Activated CD4-positive, alpha-beta memory T cell treated with anti-CD3 and anti-CD28 coated beads for 36 hours (primary cell): Measurements from ENCODE around the gene ZBP1. TPM values are rescaled to one million over a fixed set of nuclear protein-coding genes. Genes with fewer than 3 reads are reported as not detected.

Source experiments
- CTCF ChIA-PET: fragments of 350-600 bp; sonication (Branson Sonifier 250); formaldehyde crosslinking; loops from one replicate; lab custom pipeline; 2021; ENCODE audit warnings: antibody characterized with exemption, inconsistent platforms; lab: Charles Lee
- POLR2A ChIA-PET: fragments of 350-600 bp; sonication (Branson Sonifier 250); formaldehyde crosslinking; loops from one replicate; lab custom pipeline; 2021; ENCODE audit warnings: antibody characterized with exemption; lab: Charles Lee
- DNase-seq: peaks from one replicate; pipeline ENCODE4 v3.0.0-alpha.2; 2020
- H3K27ac Mint-ChIP-seq: one replicate; pipeline ENCODE4 v1.8.0; 2021; ENCODE audit warnings: mixed read lengths
- H3K27me3 Mint-ChIP-seq: one replicate; pipeline ENCODE4 v1.8.0; 2021; ENCODE audit warnings: mixed read lengths
- H3K36me3 Mint-ChIP-seq: one replicate; pipeline ENCODE4 v1.8.0; 2021; ENCODE audit warnings: mixed read lengths
- H3K4me1 Mint-ChIP-seq: one replicate; pipeline ENCODE4 v1.8.0; 2021; ENCODE audit warnings: low read depth, mixed read lengths
- H3K4me3 Mint-ChIP-seq: one replicate; pipeline ENCODE4 v1.8.0; 2021; ENCODE audit warnings: mild to moderate bottlenecking, mixed read lengths
- H3K9me3 Mint-ChIP-seq: one replicate; pipeline ENCODE4 v1.8.0; 2021; ENCODE audit warnings: mixed read lengths
- intact Hi-C: fragments of 100-400 bp; cut with micrococcal nuclease; formaldehyde crosslinking; loops from one replicate; pipeline ENCODE4 v1.15.1; 2023
- total RNA-seq, 2 experiments: library from RNA; stranded (reverse); gene quantifications; one replicate each; pipeline ENCODE4 v1.2.3, GENCODE V29; 2021

The ZBP1 gene
- total RNA-seq, 2 experiments from 2014 or later: 0.73 to 1.1 TPM

- intact Hi-C loops: no loop called here
- no peak overlapping the region for H3K4me3 Mint-ChIP-seq
- no peaks in the 10 kb centered on the region for H3K9me3 Mint-ChIP-seq
- no peaks in the 10 kb centered on the region for H3K4me1 Mint-ChIP-seq
- H3K27ac Mint-ChIP-seq: no peak overlapping the region
- H3K27me3 Mint-ChIP-seq: peaks cover 45% of the 10 kb centered on the region
- no peak for DNase-seq
- ChIA-PET POLR2A (no interaction called here), CTCF (no interaction called here)
- H3K36me3 Mint-ChIP-seq: no peaks in the 10 kb centered on the region
Measured at GRCh38 chr20:57578476-57579165, 41.6 kb downstream of the ZBP1 start.

GRCh38 chr20:57577679-57578475, 42.3 kb downstream of the ZBP1 start:
- Mint-ChIP-seq H3K4me3 (no peak overlapping the region), H3K36me3 (no peaks in the 10 kb centered on the region), H3K9me3 (no peaks in the 10 kb centered on the region), H3K27ac (no peak overlapping the region), H3K27me3 (peaks cover 43% of the 10 kb centered on the region), H3K4me1 (no peaks in the 10 kb centered on the region)
- ChIA-PET POLR2A (no interaction called here), CTCF (no interaction called here)
- intact Hi-C loops: no loop called here
- no peak for DNase-seq

- no peaks in the 10 kb centered on the region for H3K4me1 Mint-ChIP-seq
- CTCF ChIA-PET: interaction anchor here (1.6 kb wide), 1 partner anchor 78 kb away, joined by 3 read pairs; no protein-coding TSS in a partner anchor
- no peak overlapping the region for H3K4me3 Mint-ChIP-seq
- POLR2A ChIA-PET: no interaction called here
- no peak overlapping the region for H3K27ac Mint-ChIP-seq
- H3K9me3 Mint-ChIP-seq: no peaks in the 10 kb centered on the region
- no peak for DNase-seq
- H3K36me3 Mint-ChIP-seq: no peaks in the 10 kb centered on the region
- H3K27me3 Mint-ChIP-seq: peaks cover 41% of the 10 kb centered on the region
- intact Hi-C loops: no loop called here
Measured at GRCh38 chr20:57576617-57577550, 43.3 kb downstream of the ZBP1 start.

GRCh38 chr20:57576002-57576401, 44.2 kb downstream of the ZBP1 start:
- DNase-seq: no peak
- intact Hi-C loops: no loop called here
- Mint-ChIP-seq H3K9me3 (no peaks in the 10 kb centered on the region), H3K36me3 (no peaks in the 10 kb centered on the region), H3K4me3 (no peak overlapping the region), H3K4me1 (no peaks in the 10 kb centered on the region), H3K27ac (no peak overlapping the region), H3K27me3 (peaks cover 35% of the 10 kb centered on the region)
- CTCF ChIA-PET: interaction anchor here (1.6 kb wide), 1 partner anchor 77 kb away, joined by 3 read pairs; no protein-coding TSS in a partner anchor
- POLR2A ChIA-PET: no interaction called here

- Mint-ChIP-seq H3K27me3 (peaks cover 28% of the 10 kb centered on the region), H3K4me3 (no peak overlapping the region), H3K36me3 (no peaks in the 10 kb centered on the region), H3K9me3 (no peaks in the 10 kb centered on the region), H3K4me1 (no peaks in the 10 kb centered on the region), H3K27ac (no peak overlapping the region)
- intact Hi-C loops: no loop called here
- POLR2A ChIA-PET: no interaction called here
- DNase-seq: no peak
- CTCF ChIA-PET: no interaction called here
Measured at GRCh38 chr20:57574954-57575353, 45.3 kb downstream of the ZBP1 start.

- no peaks in the 10 kb centered on the region for H3K9me3 Mint-ChIP-seq
- peaks cover 25% of the 10 kb centered on the region for H3K27me3 Mint-ChIP-seq
- H3K36me3 Mint-ChIP-seq: no peaks in the 10 kb centered on the region
- DNase-seq: peak; percentile 20
- intact Hi-C loops: no loop called here
- H3K4me1 Mint-ChIP-seq: no peaks in the 10 kb centered on the region
- CTCF ChIA-PET: interaction anchor here (0.9 to 1.8 kb wide), 2 partner anchors 9 to 22 kb away, joined by 3 to 7 read pairs; no protein-coding TSS in a partner anchor
- no peak overlapping the region for H3K27ac Mint-ChIP-seq
- POLR2A ChIA-PET: no interaction called here
- H3K4me3 Mint-ChIP-seq: no peak overlapping the region
Measured at GRCh38 chr20:57573894-57574293, 46.3 kb downstream of the ZBP1 start.

- Mint-ChIP-seq H3K27me3 (peaks cover 27% of the 10 kb centered on the region), H3K27ac (no peak overlapping the region), H3K4me3 (no peak overlapping the region), H3K9me3 (no peaks in the 10 kb centered on the region), H3K36me3 (no peaks in the 10 kb centered on the region), H3K4me1 (no peaks in the 10 kb centered on the region)
- intact Hi-C loops: no loop called here
- DNase-seq: no peak
- ChIA-PET POLR2A (no interaction called here), CTCF (interaction anchor here (0.9 to 1.8 kb wide), 2 partner anchors 10 to 22 kb away, joined by 3 to 7 read pairs; no protein-coding TSS in a partner anchor)
Measured at GRCh38 chr20:57573242-57573641, 47.0 kb downstream of the ZBP1 start.

- POLR2A ChIA-PET: no interaction called here
Measured at GRCh38 chr20:57571782-57572416, 48.3 kb downstream of the ZBP1 start.

GRCh38 chr20:57570920-57571319, 49.3 kb downstream of the ZBP1 start:
- Mint-ChIP-seq H3K27ac (no peak overlapping the region), H3K9me3 (no peaks in the 10 kb centered on the region), H3K4me3 (no peak overlapping the region), H3K36me3 (no peaks in the 10 kb centered on the region), H3K4me1 (no peaks in the 10 kb centered on the region), H3K27me3 (peaks cover 29% of the 10 kb centered on the region)
- CTCF ChIA-PET: interaction anchor here (0.9 kb wide), 1 partner anchor 24 kb away, joined by 3 read pairs; no protein-coding TSS in a partner anchor
- no peak for DNase-seq
- POLR2A ChIA-PET: no interaction called here
- intact Hi-C loops: no loop called here

More at GRCh38 chr20:57571782-57572416, 48.3 kb downstream of the ZBP1 start:
- CTCF ChIA-PET: interaction anchor here (1.8 kb wide), 1 partner anchor 11 kb away, joined by 7 read pairs; no protein-coding TSS in a partner anchor
- peaks cover 29% of the 10 kb centered on the region for H3K27me3 Mint-ChIP-seq
- H3K4me3 Mint-ChIP-seq: no peak overlapping the region
- H3K36me3 Mint-ChIP-seq: no peaks in the 10 kb centered on the region
- intact Hi-C loops: no loop called here
- no peaks in the 10 kb centered on the region for H3K4me1 Mint-ChIP-seq
- H3K27ac Mint-ChIP-seq: no peak overlapping the region
- DNase-seq: no peak
- no peaks in the 10 kb centered on the region for H3K9me3 Mint-ChIP-seq

- Mint-ChIP-seq H3K4me3 (no peak overlapping the region), H3K36me3 (no peaks in the 10 kb centered on the region), H3K27ac (no peak overlapping the region), H3K4me1 (no peaks in the 10 kb centered on the region), H3K9me3 (no peaks in the 10 kb centered on the region), H3K27me3 (peaks cover 29% of the 10 kb centered on the region)
- ChIA-PET CTCF (interaction anchor here (0.9 kb wide), 1 partner anchor 24 kb away, joined by 3 read pairs; no protein-coding TSS in a partner anchor), POLR2A (no interaction called here)
- intact Hi-C loops: no loop called here
- DNase-seq: no peak
Measured at GRCh38 chr20:57570145-57570850, 49.9 kb downstream of the ZBP1 start.

- ChIA-PET CTCF (interaction anchor here (0.9 kb wide), 1 partner anchor 26 kb away, joined by 4 read pairs; no protein-coding TSS in a partner anchor), POLR2A (no interaction called here)
- Mint-ChIP-seq H3K4me3 (no peak overlapping the region), H3K9me3 (no peaks in the 10 kb centered on the region), H3K36me3 (no peaks in the 10 kb centered on the region), H3K4me1 (no peaks in the 10 kb centered on the region), H3K27ac (no peak overlapping the region), H3K27me3 (peaks cover 24% of the 10 kb centered on the region)
- intact Hi-C loops: no loop called here
- DNase-seq: no peak
Measured at GRCh38 chr20:57568960-57569359, 51.3 kb downstream of the ZBP1 start.
